WTC11 (cell line): ENCODE data around the gene DYSF. TPM values are rescaled to one million over a fixed set of nuclear protein-coding genes. Genes with fewer than 3 reads are reported as not detected.

Experiments
- ATAC-seq: fragments of 200-7000 bp; cut with Tn5 transposase; 2 replicates; pipeline ENCODE4 v1.10.0; 2021; ENCODE audit warnings: mild to moderate bottlenecking, moderate library complexity
- CTCF ChIA-PET: fragments of 300-600 bp; sonication (Branson Sonifier 250); formaldehyde crosslinking; loops from one replicate; lab custom pipeline; 2021; ENCODE audit warnings: antibody characterized with exemption; lab: Charles Lee
- POLR2A ChIA-PET: fragments of 350-600 bp; sonication (Branson Sonifier 250); formaldehyde crosslinking; loops from one replicate; lab custom pipeline; 2021; ENCODE audit warnings: antibody characterized with exemption; lab: Charles Lee
- DNase-seq: peaks from one replicate; pipeline ENCODE4 v3.0.0; 2021; ENCODE audit warnings: low spot score
- H3K27ac Mint-ChIP-seq: 2 replicates; pipeline ENCODE4 v1.8.0; 2021; ENCODE audit warnings: mixed read lengths
- H3K27me3 Mint-ChIP-seq: 2 replicates; pipeline ENCODE4 v1.8.0; 2021; ENCODE audit warnings: low read depth, mild to moderate bottlenecking, moderate library complexity, mixed read lengths
- H3K36me3 Mint-ChIP-seq: 2 replicates; pipeline ENCODE4 v1.8.0; 2021; ENCODE audit warnings: mixed read lengths
- H3K4me1 Mint-ChIP-seq: 2 replicates; pipeline ENCODE4 v1.8.0; 2022; ENCODE audit warnings: mixed read lengths
- H3K4me3 Mint-ChIP-seq: 2 replicates; pipeline ENCODE4 v1.8.0; 2021; ENCODE audit warnings: mild to moderate bottlenecking, moderate library complexity, mixed read lengths
- H3K9me3 Mint-ChIP-seq: 2 replicates; pipeline ENCODE4 v1.8.0; 2021; ENCODE audit warnings: mixed read lengths
- E2F1 ChIP-seq: sonication (generic); formaldehyde crosslinking; IDR thresholded peaks from 2 replicates; pipeline ENCODE4 v1.8.0; 2022; ENCODE audit warnings: mild to moderate bottlenecking, missing genetic modification reagents
- ELF4 ChIP-seq: sonication (generic); formaldehyde crosslinking; IDR thresholded peaks from 2 replicates; pipeline ENCODE4 v1.8.1; 2022; ENCODE audit warnings: low read depth, mild to moderate bottlenecking, moderate library complexity, missing genetic modification reagents
- FOXP1 ChIP-seq: sonication (generic); formaldehyde crosslinking; IDR thresholded peaks from 2 replicates; pipeline ENCODE4 v1.8.0; 2022; ENCODE audit warnings: missing genetic modification reagents, mild to moderate bottlenecking, moderate library complexity, borderline replicate concordance
- HMGXB4 ChIP-seq: sonication (generic); formaldehyde crosslinking; IDR thresholded peaks from 2 replicates; pipeline ENCODE4 v1.8.1; 2023; ENCODE audit warnings: mild to moderate bottlenecking, moderate library complexity, missing genetic modification reagents
- KAT7 ChIP-seq: sonication (generic); formaldehyde crosslinking; IDR thresholded peaks from 2 replicates; pipeline ENCODE4 v1.8.1; 2023; ENCODE audit warnings: missing genetic modification reagents, mild to moderate bottlenecking, borderline replicate concordance
- NFYB ChIP-seq: sonication (generic); formaldehyde crosslinking; conservative IDR thresholded peaks from 2 replicates; pipeline ENCODE4 v1.8.0; 2022; ENCODE audit warnings: low read depth, missing genetic modification reagents
- OVOL2 ChIP-seq: fragments of 250-450 bp; sonication (Bioruptor Pico); IDR thresholded peaks from 2 replicates; pipeline ENCODE4 v1.9.0; 2021; ENCODE audit warnings: mild to moderate bottlenecking, borderline replicate concordance
- RELA ChIP-seq: sonication (generic); formaldehyde crosslinking; IDR thresholded peaks from 2 replicates; pipeline ENCODE4 v1.8.1; 2022; ENCODE audit warnings: missing genetic modification reagents, mild to moderate bottlenecking, borderline replicate concordance
- STAT6 ChIP-seq: sonication (generic); formaldehyde crosslinking; conservative IDR thresholded peaks from 2 replicates; pipeline ENCODE4 v1.8.1; 2023; ENCODE audit warnings: mild to moderate bottlenecking, low read depth, missing genetic modification reagents, moderate library complexity
- TEAD1 ChIP-seq: sonication (generic); formaldehyde crosslinking; IDR thresholded peaks from 2 replicates; pipeline ENCODE4 v1.8.0; 2022; ENCODE audit warnings: mild to moderate bottlenecking, missing genetic modification reagents
- ZBTB21 ChIP-seq: sonication (generic); formaldehyde crosslinking; IDR thresholded peaks from 2 replicates; pipeline ENCODE4 v1.8.1; 2023; ENCODE audit warnings: mild to moderate bottlenecking, missing genetic modification reagents, borderline replicate concordance
- ZBTB43 ChIP-seq: sonication (generic); formaldehyde crosslinking; IDR thresholded peaks from 2 replicates; pipeline ENCODE4 v1.8.1; 2023; ENCODE audit warnings: mild to moderate bottlenecking, missing genetic modification reagents
- ZNF396 ChIP-seq: fragments of 250-450 bp; sonication (Bioruptor Pico); IDR thresholded peaks from 2 replicates; pipeline ENCODE4 v1.8.0; 2021; ENCODE audit warnings: mild to moderate bottlenecking, moderate library complexity, borderline replicate concordance
- ZNF425 ChIP-seq: fragments of 250-450 bp; sonication (Bioruptor Pico); conservative IDR thresholded peaks from 2 replicates; pipeline ENCODE4 v1.9.0; 2021; ENCODE audit warnings: mild to moderate bottlenecking
- total RNA-seq: library from RNA; stranded (reverse); gene quantifications from 3 replicates; pipeline ENCODE4 v1.2.3, GENCODE V29; 2021

Gene DYSF
- total RNA-seq, 1 experiment from 2014 or later, result 14.8 TPM

- TF ChIP-seq ELF4 (CRISPR knock-in tag) (no peak), ZNF396 (CRISPR knock-in tag) (no peak), ZBTB21 (CRISPR knock-in tag) (no peak)
Observed at GRCh38 chr2:71611247-71611646, 157.9 kb downstream of the DYSF start (continued).

- H3K9me3 Mint-ChIP-seq, result no peaks in the 10 kb centered on the region
- H3K4me1 Mint-ChIP-seq, result no peaks in the 10 kb centered on the region
- no peak overlapping the region for H3K4me3 Mint-ChIP-seq
- no peaks in the 10 kb centered on the region for H3K36me3 Mint-ChIP-seq
- no peaks in the 10 kb centered on the region for H3K27me3 Mint-ChIP-seq
- no peak for TF ChIP-seq NFYB
- no peak for TF ChIP-seq ZBTB43 (CRISPR knock-in tag)
- TF ChIP-seq HMGXB4 (CRISPR knock-in tag), result no peak
- TF ChIP-seq E2F1 (CRISPR knock-in tag), result no peak
- TF ChIP-seq KAT7, result no peak
- no peak for TF ChIP-seq ZBTB21 (CRISPR knock-in tag)
- no peak for TF ChIP-seq STAT6 (CRISPR knock-in tag)
- no peak for TF ChIP-seq FOXP1
- no peak for TF ChIP-seq RELA (CRISPR knock-in tag)
- TF ChIP-seq ELF4 (CRISPR knock-in tag), result no peak
- no peak for TF ChIP-seq ZNF425
- TF ChIP-seq TEAD1 (CRISPR knock-in tag), result no peak
- TF ChIP-seq OVOL2 (CRISPR knock-in tag), result no peak
- TF ChIP-seq, all 79 proteins: peak for 0
- H3K27ac Mint-ChIP-seq, result no peak overlapping the region
- no peak for ATAC-seq
- ChIA-PET CTCF (no interaction called here), POLR2A (no interaction called here)
- DNase-seq, result peak; percentile 4
Observed at GRCh38 chr2:71611781-71612527, 158.6 kb downstream of the DYSF start.
